NCI-H69 (cell line): ENCODE measurements around the gene FAM83B.
"Not testable (repeated sequence)": the region's sequence is repeated elsewhere in the genome, so short reads cannot be mapped to it uniquely, and the experiment has no call there.

Source experiments
- DNase-seq: peaks from one replicate; lab custom pipeline; 2025; lab: John Stamatoyannopoulos, UW

The FAM83B gene

DNA sequence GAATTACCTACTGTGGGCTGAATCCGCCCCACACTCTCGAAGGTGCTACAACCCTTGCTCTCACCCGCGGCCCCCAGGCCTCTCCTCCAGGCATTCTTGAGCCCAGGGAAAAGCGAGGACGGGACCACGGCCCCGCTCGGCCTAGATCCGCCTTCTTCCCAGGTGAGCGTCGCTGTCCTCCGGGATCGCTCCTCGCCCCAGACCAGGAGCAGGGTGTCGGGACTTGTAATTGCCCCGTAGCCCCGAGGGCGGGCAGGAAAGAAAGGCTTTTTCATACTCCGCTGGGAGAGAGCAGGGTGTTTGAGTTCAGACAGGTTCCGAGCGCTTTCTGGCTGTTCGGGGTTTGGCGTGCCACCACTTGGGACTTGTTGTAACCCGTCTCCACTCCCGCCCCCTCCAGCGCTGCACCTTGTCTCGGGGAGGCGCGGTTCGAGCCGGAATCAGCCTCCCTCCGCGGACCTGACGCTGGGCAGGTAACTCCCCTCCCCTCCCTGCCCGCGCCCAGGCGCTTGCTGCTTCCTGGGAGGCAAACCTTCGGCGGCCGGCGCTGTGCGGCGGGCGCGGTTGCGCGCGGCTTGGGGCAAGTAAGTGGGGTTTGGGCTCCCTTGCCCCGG, at the start of gene FAM83B:
Gene FAM83B (plus strand): TSS at position 529 of the 614 bp plus-strand sequence. CDS start 23,476 bp downstream, outside the sequence.
- DNase-seq = peak; percentile 94

- not testable (repeated sequence) for DNase-seq
Measured at GRCh38 chr6:54796918-54797317, 49.7 kb upstream of the FAM83B start.

GRCh38 chr6:54800050-54800600, 46.4 kb upstream of the FAM83B start:
- peak; percentile 37 for DNase-seq

DNA sequence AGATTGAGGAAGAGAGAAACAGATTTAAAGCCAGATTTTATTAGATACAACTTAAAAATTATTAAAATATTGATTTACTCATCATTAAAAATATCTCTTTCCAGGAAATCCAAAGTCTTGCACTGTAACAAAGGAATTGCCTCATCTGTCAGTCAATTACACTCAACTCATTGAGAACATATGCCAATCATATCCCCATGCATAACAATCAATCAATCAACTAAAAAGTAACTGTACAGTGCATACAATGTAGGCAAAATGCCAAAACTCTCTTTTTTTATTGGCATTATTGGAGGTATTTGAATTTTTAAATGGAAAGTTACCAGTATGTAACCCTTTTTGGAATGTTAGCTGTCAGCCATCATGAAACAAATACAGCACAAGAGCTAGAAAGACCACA, 45.3 kb upstream of the FAM83B start:
- no peak for DNase-seq

GRCh38 chr6:54801669-54802068, 44.9 kb upstream of the FAM83B start:
- peak; percentile 82 for DNase-seq

GRCh38 chr6:54802775-54803634, 43.6 kb upstream of the FAM83B start:
- DNase-seq = peak; percentile 44

- DNase-seq = no peak
Measured at GRCh38 chr6:54805077-54805476, 41.5 kb upstream of the FAM83B start.

- DNase-seq = no peak
Measured at GRCh38 chr6:54810147-54810546, 36.4 kb upstream of the FAM83B start.

- peak; percentile 33 for DNase-seq
Measured at GRCh38 chr6:54813892-54814291, 32.7 kb upstream of the FAM83B start.

DNA sequence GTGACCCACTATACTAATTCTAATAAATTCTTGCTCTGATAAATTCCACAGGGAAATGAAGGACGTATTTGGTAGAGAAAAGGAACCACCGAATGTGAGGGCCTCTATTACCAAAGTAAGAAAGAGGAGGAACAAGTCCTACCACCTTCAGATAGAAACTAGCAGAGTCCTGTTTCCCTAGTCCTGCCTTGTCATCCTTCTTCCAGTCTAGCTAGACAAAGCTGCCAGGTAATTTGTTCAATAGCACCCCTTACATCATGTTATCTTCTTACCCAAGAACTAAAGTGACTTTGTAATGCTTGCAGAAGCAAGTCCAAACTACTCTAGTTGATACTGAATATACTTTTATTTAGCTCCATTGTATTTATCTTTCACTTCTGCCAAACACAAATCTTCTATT, 29.3 kb upstream of the FAM83B start:
- no peak for DNase-seq

DNA sequence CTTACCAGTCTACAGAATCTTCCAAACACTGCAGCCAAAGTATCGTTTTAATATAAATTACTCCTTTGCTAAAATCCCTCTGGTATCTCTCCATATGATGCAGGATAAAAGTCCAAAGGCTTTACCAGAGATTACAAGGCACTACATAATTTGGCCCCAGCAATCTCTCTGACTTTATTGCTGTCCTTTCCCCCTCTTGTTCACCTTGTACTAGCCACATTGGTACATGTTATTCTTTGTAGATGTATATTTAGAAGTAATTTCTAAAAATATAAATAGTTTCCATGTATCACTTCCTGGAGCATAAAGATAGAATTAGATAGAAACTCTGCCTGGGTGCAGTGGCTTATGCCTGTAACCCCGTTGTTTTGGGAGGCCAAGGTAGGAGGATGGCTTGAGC, 28.7 kb upstream of the FAM83B start:
- no peak for DNase-seq

DNA sequence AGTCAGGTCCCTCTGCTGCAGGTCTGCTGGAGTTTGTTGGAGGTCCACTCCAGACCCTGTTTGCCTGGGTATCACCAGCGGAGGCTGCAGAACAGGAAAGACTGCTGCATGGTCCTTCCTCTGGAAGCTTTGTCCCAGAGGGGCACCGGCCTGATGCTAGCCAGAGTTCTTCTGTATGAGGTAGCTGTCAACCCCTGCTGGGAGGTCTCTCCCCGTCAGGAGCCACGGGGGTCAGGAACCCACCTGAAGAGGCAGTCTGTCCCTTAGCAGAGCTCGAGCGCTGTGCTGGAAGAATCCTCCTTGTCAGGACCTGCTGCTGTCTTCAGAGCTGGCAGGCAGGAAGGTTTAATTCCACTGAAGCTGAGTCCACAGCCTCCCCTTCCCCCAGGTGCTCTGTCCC, 22.3 kb upstream of the FAM83B start:
- DNase-seq = not testable (repeated sequence)

DNA sequence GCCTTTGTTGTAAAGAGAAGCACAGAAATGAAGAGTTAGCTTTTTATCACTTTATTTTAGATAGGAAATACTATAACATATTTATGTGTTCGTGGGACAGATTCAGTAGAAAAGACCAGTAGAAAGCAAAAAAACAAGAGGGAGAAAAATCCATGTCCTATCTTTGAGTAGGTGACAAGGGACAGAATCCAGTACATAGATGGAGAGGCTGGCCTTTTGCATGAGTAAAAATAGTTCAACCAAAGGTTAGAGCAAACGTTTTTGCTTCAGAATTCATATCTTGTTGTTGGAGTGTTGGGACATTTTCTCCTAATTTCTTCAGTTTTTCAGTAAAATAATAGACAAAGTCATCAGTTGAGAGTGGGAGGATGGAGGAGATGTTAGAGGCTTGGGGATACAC, 19.6 kb upstream of the FAM83B start:
- DNase-seq = no peak

DNA sequence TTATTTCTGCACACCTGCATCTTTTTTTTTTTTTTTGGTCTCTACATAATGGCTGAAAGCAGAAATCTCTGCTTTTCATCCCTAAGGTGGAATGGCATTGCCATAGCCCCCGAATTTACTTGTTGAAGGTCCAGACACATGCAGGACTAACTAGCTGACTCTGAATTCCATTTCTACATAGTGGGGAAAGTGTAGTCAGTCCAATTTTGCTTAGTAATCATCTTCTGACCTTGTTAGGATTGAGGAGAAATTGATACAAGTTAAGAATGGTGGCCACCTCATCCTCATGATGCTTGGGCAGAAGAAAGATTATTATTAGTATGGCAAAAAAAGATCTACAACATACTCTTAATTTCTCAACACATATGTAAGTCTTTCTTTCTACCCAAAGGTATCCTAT, 16.4 kb upstream of the FAM83B start:
- DNase-seq = no peak

- no peak for DNase-seq
Measured at GRCh38 chr6:54835176-54835575, 11.4 kb upstream of the FAM83B start.

DNA sequence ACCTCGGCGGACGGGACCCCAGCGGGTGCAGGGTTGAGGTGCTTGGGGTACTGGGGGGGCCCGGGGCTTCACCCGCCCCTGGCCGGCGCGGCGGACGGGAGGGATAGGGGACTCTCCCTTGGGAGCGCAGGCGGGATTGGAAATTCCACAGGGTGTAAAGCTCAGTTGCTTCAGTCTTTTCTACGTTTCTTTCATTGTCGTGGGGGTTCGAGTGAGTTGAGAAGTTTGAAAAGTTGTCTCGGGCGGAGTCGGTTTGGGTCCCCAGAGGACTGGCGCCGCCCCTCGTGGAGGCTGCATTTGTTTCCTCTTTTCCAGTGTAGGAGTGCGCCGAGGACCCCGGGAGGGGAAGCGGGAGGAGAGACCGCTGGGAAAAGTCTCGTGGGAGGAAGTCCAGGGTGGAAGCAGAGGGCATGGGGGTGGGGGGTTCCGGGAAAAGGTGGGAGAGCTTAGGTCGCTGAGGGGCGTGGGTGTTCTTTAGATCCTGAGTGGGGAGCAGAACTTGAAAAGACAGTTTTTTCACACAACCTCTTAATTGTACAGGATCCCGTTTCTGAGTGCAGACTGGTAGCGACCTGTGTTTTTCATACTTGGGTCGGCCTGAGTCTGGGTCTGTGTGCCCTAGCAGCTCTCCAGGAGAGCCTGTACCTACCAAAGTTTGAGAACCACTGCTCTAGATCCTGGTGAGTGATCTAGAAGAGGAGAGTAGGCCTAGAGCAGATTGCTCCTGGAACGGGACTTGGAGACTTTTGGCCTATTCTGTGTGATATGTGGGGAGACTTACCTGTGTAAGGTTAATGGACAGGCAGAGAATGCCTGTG, 495 bp downstream of the FAM83B start:
- peak; percentile 91 for DNase-seq

DNA sequence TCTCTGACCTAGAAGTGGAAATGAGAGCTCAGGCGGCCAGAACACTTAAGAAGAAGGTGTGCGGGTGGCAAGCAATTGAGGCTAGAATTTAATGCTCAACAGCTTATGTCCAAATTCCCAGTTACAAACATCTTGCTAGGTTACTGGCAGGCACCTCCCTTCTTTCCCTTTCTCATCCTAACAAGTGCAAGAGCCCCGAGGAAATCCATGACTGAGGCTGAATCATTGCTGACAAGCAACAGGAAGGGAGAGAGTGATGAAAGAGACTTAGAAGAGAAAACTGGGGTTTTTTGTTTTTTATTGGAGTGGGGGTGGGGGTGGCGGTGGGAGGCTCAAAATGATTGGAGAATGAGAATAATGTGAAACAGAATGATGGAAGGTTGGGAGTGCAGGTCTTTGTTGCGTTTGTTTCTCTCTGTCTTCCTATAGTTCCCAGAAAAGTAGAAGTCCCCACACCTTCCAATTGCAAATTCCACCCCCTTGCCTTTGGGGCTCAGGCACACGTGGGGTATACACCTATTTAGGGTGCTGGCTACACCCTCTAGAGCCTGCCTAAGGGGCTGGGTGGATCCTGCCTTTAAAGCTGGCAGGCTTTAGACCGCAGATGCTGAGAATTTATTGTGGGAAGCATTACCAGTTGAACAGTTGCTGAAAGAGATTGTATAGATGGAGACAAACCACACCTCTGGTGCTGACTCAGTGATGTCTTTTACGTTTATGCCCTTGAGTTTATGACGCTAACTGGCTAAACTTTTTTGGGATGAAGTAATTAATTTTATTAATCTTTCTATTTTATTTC, 1.4 kb downstream of the FAM83B start:
- peak; percentile 84 for DNase-seq

- no peak for DNase-seq
Measured at GRCh38 chr6:54850114-54850513, 3.5 kb downstream of the FAM83B start.

DNA sequence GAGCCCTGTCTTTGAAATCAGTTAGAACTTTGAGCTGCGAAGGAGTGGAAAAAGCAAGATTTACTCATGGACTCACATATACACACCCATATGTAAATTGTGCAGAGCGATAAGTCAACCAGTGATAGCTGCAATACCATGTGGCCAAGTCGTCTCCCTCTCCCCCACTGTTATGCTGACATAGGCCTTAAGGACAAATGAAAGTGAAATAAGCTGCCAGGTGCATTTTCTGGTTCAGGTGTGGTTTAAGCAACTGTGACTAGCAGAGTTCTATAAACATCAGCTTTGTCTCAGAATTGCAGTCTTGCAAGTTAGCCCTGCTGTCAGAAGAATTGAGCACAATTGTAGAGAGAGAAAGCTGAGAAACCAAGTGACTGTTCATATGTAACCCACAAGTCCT, 9.6 kb downstream of the FAM83B start:
- DNase-seq = peak; percentile 98

- peak; percentile 44 for DNase-seq
Measured at GRCh38 chr6:54860132-54860531, 13.6 kb downstream of the FAM83B start.

- DNase-seq = no peak
Measured at GRCh38 chr6:54860739-54861138, 14.2 kb downstream of the FAM83B start.
